ENCODE data around the gene RAP1A.

GRCh38 chr1:111622166-111622565 lies 2.6 kb downstream of the RAP1A start:
- TF ChIP-seq EZH2 (IDR thresholded peaks at IDR 0.05) (no peak), POLR2AphosphoS5 (IDR thresholded peaks at IDR 0.05; ENCODE audit: borderline replicate concordance, low read depth, low read length) (no peak), FOXP2 (optimal IDR thresholded peaks at IDR 0.05; ENCODE audit: control extremely low read depth, extremely low read length, insufficient read depth) (no peak)
